Heart left ventricle (tissue), 16 donors: ENCODE measurements around the gene TTBK1. TPM values are rescaled to one million over a fixed set of nuclear protein-coding genes. Genes with fewer than 3 reads are reported as not detected.
A peak's percentile ranks its signal among the peaks of the same experiment; 100 is the strongest.

ENCODE experiments used
- ATAC-seq, 4 donors: fragments of 200-7000 bp; cut with Tn5 transposase; one replicate each; pipeline ENCODE4 v1.9.1; 2020 to 2022; ENCODE audit warnings: moderate library complexity in 4 of 4, mild to moderate bottlenecking in 3 of 4, moderate number of reproducible peaks in 1 of 4
- DNase-seq, 5 donors: peaks; one replicate each; pipeline ENCODE4 v3.0.0-alpha.2; 2020
- H3K27ac ChIP-seq, 12 donors: fragments of 200-600 bp; sonication (generic) in 4 of 12; one replicate each; pipeline versions ENCODE4 v1.5.0 to v1.8.0; 2016 to 2022; ENCODE audit warnings: mild to moderate bottlenecking in 2 of 12
- H3K27me3 ChIP-seq, 9 donors: fragments of 200-600 bp; sonication (generic) in 2 of 9; one replicate each; pipeline versions ENCODE4 v1.5.1 to v1.8.0; 2016 to 2022; ENCODE audit warnings: mild to moderate bottlenecking in 3 of 9
- H3K36me3 ChIP-seq, 9 donors: fragments of 200-600 bp; sonication (generic) in 2 of 9; one replicate each; pipeline versions ENCODE4 v1.5.0 to v1.8.0; 2018 to 2022; ENCODE audit warnings: mild to moderate bottlenecking in 2 of 9
- H3K4me1 ChIP-seq, 12 donors: fragments of 200-600 bp; sonication (generic) in 4 of 12; one replicate each; pipeline versions ENCODE4 v1.5.0 to v1.8.0; 2016 to 2022; ENCODE audit warnings: mild to moderate bottlenecking in 3 of 12
- H3K4me3 ChIP-seq, 12 donors: fragments of 200-600 bp; sonication (generic) in 4 of 12; one replicate each; pipeline versions ENCODE4 v1.5.0 to v1.8.0; 2017 to 2022; ENCODE audit warnings: mild to moderate bottlenecking in 9 of 12, moderate library complexity in 4 of 12
- H3K9me3 ChIP-seq, 12 donors: fragments of 200-600 bp; sonication (generic) in 4 of 12; one replicate each; pipeline versions ENCODE4 v1.5.0 to v1.8.0; 2016 to 2022; ENCODE audit warnings: mild to moderate bottlenecking in 1 of 12
- CTCF ChIP-seq, 12 donors: fragments of 200-600 bp; sonication (generic) in 4 of 12; IDR thresholded peaks; one replicate each; pipeline versions ENCODE4 v1.5.0 to v1.8.0; 2018 to 2022; ENCODE audit warnings: antibody characterized with exemption in 12 of 12, mild to moderate bottlenecking in 5 of 12
- POLR2A ChIP-seq, 2 donors: fragments of 450-650 bp; IDR thresholded peaks; one replicate each; pipeline ENCODE4 v1.6.1; 2017; ENCODE audit warnings: antibody characterized with exemption in 2 of 2, mild to moderate bottlenecking in 2 of 2, moderate library complexity in 2 of 2
- WGBS, 4 donors: extraction: QIAGEN DNeasy Blood & Tissue Kit in 2 of 4; methylation state at CpG; one replicate each; pipeline versions ENCODE4 v1.1.5 to v1.1.7; 2013 to 2018; 5-methylcytosine and 5-hydroxymethylcytosine counted together
- intact Hi-C, 10 donors: fragments of 100-400 bp; cut with DNase I; formaldehyde crosslinking; loops; one replicate each; pipeline versions ENCODE4 v1.11.1 to v1.14.2; 2022
- polyA plus RNA-seq, 2 donors: library from polyadenylated mRNA; stranded (reverse); fragments of 200-250 nt; gene quantifications; one replicate each; pipeline ENCODE4 v1.2.3, GENCODE V29; 2013
- total RNA-seq, 9 donors: library from RNA; depleted of rRNA in 2 of 9; stranded (reverse); fragments of >200 nt in 2 of 9; fragmentation: NEBNext Ultra II Directional in 3 of 9; extraction: Animal tissue kit (Norgen Biotek cat#: 25700) in 3 of 9; gene quantifications; one replicate each; pipeline versions ENCODE4 v1.1.0 to v1.2.4, GENCODE V29; 2016 to 2023
- donor health status: ischemic (EF 13 %, LVEDD 7.1; RV severe dilation, severe dysfunction).
- donor health status: healthy with polysubstance abuse.
- donor health status: DM: no; HTN: yes; CAD: no.
- donor health status: DM: no; HTN: no; CAD: no.
- donor health status: ischemic (EF 25% LVEDD 6.9; RV normal size, moderate dysfunction).
- donor health status: ischemic (EF 25% LVEDD 5.7; RV mildly dilated, moderate dysfunction).
- donor health status: healthy.
- donor health status: DM: yes; HTN: yes; CAD: no.
- donor health status: ischemic (EF 35%, LVEDD 5.7; RV mildly dilated, moderate dysfunction).
- donor health status: nonischemic (EF 11% LVEDD 7.7; RV severe dilation, severe dysfunction).
- donor health status: DM: yes; HTN: yes; CAD: no.
- donor health status: PGD.
- donor health status: ischemic (EF 29% LVEDD 5.4; RV normal size, mild dysfunction).
- donor health status: nonischemic (EF 23%, LVEDD 6.1; RV moderate dilation, normal function).

The TTBK1 gene
- total and polyA plus RNA-seq, 11 donors: 0.04 to 0.52 (median 0.27) TPM

DNA sequence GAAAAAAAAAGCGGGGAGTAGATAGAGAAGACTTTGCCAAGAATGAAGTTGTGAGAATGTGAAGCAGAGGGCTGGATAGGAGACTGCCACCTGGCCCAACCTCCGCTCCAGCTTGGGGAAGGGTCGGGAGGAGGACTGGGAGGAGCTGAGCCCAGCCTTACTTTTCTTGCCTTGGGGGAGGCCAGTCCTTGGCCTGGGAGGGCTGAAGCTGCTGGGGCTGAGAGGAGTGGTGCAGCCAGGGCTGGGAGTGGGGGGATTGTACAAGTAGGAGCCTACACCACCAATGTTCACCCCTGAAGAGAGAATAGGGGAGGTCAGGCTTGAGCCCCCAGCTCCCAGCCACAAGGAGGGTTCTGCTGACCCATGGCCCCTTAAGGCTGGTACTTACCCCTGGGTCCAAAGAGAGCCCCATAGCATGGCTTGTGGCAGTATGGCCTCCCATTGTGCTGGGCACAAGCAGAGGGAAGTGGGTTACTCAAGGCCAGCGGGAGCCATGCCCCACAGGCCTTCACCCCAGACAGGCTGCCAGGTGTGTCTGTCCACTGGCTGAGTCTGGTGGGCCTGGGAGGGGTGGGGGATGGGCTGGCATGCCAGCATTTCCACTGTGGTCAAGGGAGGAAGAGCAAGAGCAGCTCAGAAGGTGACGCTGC is 64.3 kb downstream of the TTBK1 start:
- H3K4me3 ChIP-seq: peak overlapping the region in 4 of 12 donors; percentile 42 to 65 (median 52)
- peak in 2 of 4 donors; percentile 3 for ATAC-seq
- intact Hi-C loops: no loop called here

DNA sequence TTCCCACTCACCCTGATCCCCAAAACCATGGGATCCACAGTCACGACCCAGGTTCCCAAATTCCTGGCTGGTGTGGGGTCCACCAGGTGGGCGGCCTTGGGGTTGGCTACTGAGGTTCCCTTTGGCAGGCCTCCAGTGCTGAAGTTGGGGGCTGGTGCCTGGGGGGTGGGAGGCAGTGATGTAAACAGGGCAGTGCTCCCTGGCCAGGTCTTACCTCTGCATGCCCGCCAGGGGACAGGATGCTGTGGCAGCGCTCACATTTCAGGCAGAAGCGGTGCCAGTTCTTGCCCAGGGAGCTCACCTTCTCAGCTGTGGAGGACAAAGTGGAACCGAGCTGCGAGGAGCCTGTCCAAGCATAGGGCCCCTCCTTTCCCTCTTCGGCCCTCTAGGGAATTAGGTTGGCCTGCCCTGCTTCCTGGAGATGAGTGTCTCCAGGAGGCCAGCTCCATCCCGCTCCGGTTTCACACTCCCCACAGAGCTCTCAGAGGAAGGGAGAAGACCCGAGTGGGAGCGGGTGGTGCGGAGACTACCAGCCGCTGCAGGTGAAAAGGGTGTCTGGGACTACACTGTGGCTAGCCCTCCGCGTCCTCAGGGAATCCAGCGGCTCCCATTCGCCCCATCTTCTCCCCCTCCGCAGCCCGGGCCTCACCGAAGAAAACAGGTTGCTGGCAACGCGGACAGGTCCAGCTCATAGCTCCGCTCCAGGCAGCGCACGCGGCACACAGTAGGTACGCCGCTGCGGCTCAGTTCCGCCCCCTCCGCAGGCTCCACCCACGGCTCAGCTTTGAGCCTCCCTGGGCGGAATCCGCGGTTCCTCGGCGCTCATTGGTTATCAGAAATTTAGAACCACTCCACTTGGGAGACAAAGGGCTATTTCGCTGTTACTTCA is 65.1 kb downstream of the TTBK1 start, which contains the start of gene CRIP3:
TSS of gene CRIP3 (minus strand) at position 726 of the 889 bp plus-strand sequence. CDS start at position 692, 34 bp downstream.
- peak; percentile 38 to 79 (median 71) for ATAC-seq
- WGBS, 4 donors: 9 to 16% (median 12%) methylated on average over 22 to 39 of the region's 39 CpGs
- peaks cover 0 to 44% (median 11%) of the 10 kb centered on the region in 12 donors for H3K4me1 ChIP-seq
- H3K9me3 ChIP-seq: no peaks in the 10 kb centered on the region
- peak within 1 kb of the TSS in 11 of 12 donors; percentile 29 to 65 (median 52) for H3K4me3 ChIP-seq
- peaks cover 0 to 8% (median 0%) of the 10 kb centered on the region in 9 donors for H3K27me3 ChIP-seq
- intact Hi-C loops: no loop called here
- TF ChIP-seq POLR2A (IDR thresholded peaks at IDR 0.05) (no peak), CTCF (IDR thresholded peaks at IDR 0.05) (peak in 6 of 12 donors; percentile 7 to 45 (median 26))
- H3K27ac ChIP-seq: peak within 1 kb of the TSS in 10 of 12 donors; percentile 17 to 83 (median 53)
- DNase-seq: peak in 4 of 5 donors; percentile 47 to 64 (median 58)
- no peaks in the 10 kb centered on the region for H3K36me3 ChIP-seq

More for the DNA sequence above, 64.3 kb downstream of the TTBK1 start:
- WGBS, 4 donors: 89 to 94% (median 91%) methylated on average over 5 of the region's 5 CpGs
- no peaks in the 10 kb centered on the region for H3K36me3 ChIP-seq
- H3K27ac ChIP-seq: peak overlapping the region in 4 of 12 donors; percentile 62 to 83 (median 70)
- TF ChIP-seq POLR2A (IDR thresholded peaks at IDR 0.05) (no peak), CTCF (IDR thresholded peaks at IDR 0.05) (no peak)
- H3K9me3 ChIP-seq: no peaks in the 10 kb centered on the region
- peaks cover 0 to 8% (median 0%) of the 10 kb centered on the region in 9 donors for H3K27me3 ChIP-seq
- H3K4me1 ChIP-seq: peaks cover 0 to 37% (median 11%) of the 10 kb centered on the region in 12 donors
- DNase-seq: no peak

- H3K4me1 ChIP-seq: peaks cover 0 to 50% (median 11%) of the 10 kb centered on the region in 12 donors
- WGBS, 4 donors: 46 to 53% (median 49%) methylated on average over 9 of the region's 9 CpGs
- peaks cover 0 to 8% (median 0%) of the 10 kb centered on the region in 9 donors for H3K27me3 ChIP-seq
- TF ChIP-seq CTCF (IDR thresholded peaks at IDR 0.05) (no peak), POLR2A (IDR thresholded peaks at IDR 0.05) (no peak)
- peak overlapping the region in 7 of 12 donors; percentile 36 to 83 (median 67) for H3K27ac ChIP-seq
- no peaks in the 10 kb centered on the region for H3K36me3 ChIP-seq
- intact Hi-C loops: no loop called here
- no peak for DNase-seq
- H3K4me3 ChIP-seq: peak overlapping the region in 9 of 12 donors; percentile 42 to 65 (median 53)
- H3K9me3 ChIP-seq: no peaks in the 10 kb centered on the region
- no peak for ATAC-seq
Measured at GRCh38 chr6:43308990-43309477, 65.8 kb downstream of the TTBK1 start.
